Activated naive CD4-positive, alpha-beta T cell (primary cell): ENCODE results near the gene BRMS1.
"Not testable (repeated sequence)": the region's sequence is repeated elsewhere in the genome, so short reads cannot be mapped to it uniquely, and the experiment has no call there.

Experiments
- DNase-seq, 4 experiments: peaks; one replicate each; lab custom pipeline; 2025; lab: John Stamatoyannopoulos, UW

The BRMS1 gene

DNA sequence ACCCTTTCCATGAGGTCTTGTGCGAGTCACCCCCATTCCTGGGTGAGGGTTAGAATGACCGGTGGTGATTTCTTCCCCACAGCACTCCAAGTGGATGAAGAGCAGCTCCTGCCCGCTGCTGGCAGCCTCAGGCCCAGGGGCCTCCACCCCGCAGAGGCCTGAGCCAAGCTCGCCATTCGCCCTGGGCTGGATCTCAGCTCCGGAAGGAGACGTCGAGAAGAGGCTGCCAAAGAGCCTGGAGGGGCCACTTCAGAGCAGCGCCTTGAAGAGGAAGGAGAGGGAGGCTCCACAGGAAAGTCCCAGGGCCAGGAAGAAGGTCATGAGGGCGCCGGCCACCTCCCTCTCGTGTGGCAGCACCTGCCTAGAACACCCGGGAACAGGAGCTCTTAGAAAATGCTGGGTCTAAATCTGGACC is 18.3 kb upstream of the BRMS1 start:
- no peak for DNase-seq

DNA sequence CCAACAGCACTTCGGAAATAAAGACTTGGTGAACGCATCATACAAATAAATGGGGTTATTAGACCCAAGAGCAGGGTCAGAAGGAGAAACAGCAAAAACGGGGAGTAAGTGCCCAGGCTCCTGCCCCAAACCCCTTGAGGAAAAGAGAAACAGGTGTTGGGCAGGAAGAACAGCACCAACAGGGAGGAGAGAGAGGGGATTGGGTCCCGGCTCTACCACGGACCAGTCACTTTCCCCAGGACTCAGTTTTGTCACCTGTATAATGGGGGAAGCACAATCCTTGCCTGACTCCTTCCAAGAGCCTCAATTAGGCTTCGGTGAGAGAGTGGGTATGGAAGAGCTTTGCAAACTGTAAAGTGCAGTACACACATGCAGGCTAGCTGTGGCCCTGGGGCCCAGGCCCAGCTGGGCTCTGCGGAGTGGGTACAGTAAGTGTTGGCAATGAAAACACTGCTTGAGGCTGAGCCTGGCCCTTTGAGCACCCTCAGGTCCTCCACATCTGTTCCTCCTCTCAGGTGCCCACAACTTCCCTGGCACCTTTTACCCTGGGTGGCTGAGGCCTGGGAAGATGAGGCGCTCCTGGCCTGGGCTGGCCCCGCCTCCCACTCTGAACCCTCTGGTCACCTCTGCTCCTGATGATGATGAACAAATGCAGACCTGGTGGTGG is 17.7 kb upstream of the BRMS1 start:
- no peak for DNase-seq

- no peak for DNase-seq
Observed at GRCh38 chr11:66361502-66361941, 16.6 kb upstream of the BRMS1 start.

- DNase-seq: no peak
Observed at GRCh38 chr11:66360406-66361073, 15.6 kb upstream of the BRMS1 start.

DNA sequence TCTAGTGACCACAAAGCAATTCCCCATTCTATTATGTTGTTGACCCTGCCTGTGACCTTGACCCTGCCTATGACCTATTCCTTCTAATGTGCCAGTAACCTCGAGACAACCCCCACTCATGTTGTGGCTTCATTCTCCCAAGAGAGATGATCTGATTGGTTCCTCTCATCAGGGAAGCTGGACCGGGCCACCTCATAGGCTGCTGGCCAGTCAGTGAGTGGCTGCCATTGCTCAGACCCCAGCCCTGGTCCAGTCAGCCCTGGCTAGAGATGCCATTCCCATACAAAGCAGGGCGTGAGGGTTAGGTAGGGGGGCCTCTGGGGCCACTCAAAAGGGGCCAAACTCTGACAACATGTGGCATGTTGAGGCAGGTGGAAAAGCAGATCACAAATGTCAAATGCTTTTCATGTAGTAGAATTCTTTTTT is 14.8 kb upstream of the BRMS1 start:
- no peak for DNase-seq

DNA sequence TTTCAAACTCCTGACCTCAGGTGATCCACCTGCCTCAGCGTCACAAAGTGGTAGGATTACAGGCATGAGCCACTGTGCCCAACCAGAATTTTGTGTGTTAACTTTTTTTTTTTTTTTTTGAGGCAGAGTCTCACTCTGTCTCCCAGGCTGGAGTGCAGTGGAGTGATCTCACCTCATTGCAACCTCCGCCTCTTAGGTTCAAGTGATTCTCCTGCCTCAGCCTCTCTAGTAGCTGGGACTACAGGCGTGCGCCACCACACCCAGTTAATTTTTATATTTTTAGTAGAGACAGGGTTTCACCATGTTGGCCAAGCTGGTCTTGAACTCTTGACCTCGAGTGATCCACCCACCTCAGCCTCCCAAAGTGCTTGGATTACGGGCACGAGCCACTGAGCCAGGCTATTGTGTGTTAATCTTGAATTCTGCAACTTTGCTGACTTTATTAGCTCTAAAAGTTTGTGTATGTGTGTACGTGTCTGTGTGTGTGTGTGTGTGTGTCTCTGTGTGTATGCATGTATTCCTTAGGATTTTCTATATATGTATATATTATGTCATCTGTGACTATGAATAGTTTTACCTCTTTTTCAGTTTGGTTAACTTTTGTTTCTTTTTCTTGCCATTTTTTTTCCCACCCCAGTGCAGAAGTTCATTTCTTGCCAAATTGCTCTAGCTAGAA is 5.8 kb upstream of the BRMS1 start:
- DNase-seq: not testable (repeated sequence)

GRCh38 chr11:66349084-66349386 is 4.1 kb upstream of the BRMS1 start:
- no peak for DNase-seq

DNA sequence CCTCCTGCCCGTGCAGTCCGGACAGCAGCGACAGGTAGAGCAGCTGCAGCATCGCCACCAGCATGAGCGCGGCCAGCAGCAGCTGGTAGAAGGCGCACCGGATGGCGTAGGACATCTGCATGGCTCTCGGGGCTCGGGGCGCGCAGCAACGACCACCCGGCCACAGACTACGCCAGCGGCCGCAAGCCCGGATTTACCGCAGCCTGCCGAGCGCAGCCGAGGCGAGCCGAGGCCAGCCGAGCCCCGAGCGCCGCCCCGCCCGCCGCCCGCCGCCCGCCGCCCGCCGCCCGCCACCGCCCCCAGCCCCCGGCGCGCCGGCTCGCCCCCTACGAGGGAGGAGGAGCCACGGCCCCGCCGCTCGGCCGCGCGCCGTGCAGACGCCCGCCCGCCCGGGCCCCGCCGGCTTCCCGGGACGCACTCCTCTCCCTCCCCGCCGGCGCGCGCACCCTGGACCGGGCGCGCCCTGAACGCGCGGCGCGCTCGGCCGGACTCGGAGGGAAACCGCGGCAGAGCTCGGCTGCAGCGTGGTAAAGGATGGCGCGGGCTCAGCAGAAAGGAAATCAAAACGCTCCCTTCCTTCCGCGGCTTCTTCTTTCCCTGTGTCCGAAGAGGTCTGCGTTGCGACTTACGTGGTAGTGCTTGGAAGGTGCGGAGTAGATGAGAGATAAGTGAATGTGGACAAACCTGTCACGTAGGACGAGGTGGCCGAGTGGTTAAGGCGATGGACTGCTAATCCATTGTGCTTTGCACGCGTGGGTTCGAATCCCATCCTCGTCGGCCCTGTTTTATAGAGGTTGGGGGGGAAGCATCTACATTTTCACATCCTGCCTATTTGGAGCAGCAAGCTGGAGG is 2.7 kb upstream of the BRMS1 start, which contains the start of gene B4GAT1:
Gene B4GAT1 (minus strand): TSS at position 205 of the 852 bp plus-strand sequence. CDS start 84 bp downstream, at position 121.
- peak; percentile 63 to 67 (median 66) for DNase-seq

GRCh38 chr11:66346476-66347424 is 1.8 kb upstream of the BRMS1 start:
- DNase-seq: no peak

DNA sequence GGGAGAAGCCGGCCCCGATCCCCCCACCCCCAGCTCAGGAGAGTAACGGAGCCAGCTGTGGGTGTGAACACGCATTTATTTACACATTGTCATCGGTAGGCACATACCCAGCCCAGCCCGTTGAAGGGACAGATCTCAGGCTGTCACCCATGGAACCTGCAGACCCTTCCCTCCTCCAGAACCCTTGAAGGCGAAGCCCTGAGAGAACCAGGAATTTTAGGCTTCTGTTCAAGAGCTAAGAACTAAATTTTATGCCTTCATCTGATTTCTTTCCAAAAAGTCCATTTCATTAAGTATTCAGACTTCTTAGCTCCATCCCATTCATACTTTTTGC is 379 bp upstream of the BRMS1 start:
- no peak for DNase-seq

GRCh38 chr11:66343176-66343575 is 1.7 kb downstream of the BRMS1 start:
- no peak for DNase-seq

DNA sequence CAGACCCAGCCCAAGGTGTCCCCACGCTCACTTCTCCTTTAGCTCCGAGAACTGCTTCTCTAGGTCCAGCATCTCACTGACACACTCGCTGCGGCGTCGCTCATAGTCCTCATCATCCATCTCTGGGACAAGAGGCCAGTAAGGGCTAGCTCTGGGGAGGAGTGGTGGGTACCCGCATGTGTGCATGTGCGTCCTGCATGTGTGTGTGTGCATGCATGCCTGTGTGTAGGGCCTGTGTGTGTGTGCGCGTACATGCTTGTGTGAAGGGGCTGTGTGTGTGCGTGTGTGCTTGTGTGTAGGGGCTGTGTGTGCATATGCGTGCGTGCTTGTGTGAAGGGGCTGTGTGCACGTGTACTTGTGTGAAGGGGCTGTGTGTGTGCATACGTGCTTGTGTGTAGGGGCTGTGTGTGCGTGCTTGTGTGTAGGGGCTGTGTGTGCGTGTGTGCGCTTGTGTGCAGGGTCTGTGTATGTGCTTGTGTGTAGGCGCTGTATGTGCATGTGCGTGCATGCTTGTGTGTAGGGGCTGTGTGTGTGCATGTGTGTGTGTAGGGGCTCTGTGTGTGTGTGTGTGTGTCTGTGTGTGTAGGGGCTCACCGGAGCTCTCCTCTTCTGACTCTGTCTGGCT is 3.3 kb downstream of the BRMS1 start:
- DNase-seq: no peak

DNA sequence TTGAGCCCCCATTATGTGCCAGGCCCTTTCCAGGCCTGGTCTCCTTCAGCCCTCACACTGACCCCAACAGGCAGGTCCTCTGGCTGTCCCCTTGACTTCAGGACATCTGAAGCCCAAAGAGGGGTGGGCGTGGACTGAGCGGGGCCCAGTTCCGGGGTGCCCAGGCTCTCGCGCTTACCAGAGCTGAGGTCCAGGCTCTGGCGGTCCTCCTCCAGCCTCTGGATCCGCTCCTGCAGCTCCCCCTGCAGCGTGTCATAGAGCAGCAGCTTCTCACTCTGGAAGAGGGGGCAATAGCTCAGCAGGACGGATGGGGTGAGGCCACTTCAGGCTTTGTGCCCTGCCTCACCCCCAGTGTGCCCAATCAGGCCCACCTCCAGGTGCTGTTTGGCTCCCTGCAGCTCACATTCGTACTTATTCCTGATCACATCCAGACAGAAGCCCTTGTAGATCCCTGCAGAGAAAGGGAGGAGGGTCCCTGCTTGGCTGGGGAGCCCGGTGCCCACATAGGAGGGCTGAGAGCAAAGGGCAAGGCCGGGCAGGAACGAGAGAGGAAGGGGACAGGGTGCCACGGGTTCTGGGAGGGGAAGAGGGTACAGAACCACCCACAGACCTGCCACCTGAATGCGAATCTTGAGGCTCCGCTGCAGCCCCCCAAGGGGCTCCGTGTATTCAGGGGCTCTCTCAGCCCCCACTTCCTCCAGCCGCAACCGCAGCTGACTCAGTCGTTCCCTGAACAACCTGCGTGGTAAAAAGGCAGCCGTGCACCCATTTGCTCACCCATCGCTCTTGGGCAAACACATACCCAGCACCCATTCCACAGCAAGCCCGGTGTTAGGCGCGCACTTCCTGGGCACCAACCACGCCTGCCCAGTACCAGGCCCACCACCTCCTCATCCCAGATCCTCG is 4.1 kb downstream of the BRMS1 start:
- DNase-seq: no peak

DNA sequence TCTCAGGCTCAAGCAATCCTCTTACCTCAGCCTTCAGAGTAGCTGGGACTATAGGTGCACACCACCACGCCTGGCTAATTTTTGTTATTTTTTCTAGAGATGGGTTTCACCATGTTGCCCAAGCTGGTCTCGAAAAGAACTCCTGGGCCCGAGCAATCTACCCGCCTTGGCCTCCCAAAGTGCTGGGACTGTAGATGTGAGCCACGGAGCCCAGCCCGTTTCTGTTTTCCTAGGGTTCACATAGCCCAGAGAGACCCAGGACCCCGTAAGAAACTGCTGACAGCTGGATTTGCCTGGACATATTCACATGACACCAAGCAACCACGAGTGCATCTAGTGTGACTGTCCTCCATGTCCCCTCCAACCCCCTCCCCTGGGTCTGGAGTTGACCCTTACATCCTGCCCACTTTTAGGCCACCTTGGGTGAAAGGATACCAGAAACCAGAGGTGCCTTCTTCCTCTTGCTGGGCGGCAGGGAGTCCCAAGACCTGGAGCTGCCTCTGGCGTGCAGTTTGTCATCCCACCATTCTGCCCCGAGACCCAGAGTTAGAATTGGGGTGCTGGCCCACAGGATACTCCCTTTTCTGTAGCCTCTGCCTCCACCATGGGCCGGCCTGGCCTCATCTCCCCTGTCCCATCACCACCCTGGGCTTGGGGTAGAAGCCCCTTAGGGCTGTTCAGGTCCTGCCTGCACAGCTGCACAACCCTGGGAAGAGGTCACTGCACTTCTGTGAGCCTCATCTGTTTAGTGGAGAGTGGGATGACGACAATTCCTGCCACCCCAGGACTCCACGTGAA is 5.0 kb downstream of the BRMS1 start:
- DNase-seq: no peak

DNA sequence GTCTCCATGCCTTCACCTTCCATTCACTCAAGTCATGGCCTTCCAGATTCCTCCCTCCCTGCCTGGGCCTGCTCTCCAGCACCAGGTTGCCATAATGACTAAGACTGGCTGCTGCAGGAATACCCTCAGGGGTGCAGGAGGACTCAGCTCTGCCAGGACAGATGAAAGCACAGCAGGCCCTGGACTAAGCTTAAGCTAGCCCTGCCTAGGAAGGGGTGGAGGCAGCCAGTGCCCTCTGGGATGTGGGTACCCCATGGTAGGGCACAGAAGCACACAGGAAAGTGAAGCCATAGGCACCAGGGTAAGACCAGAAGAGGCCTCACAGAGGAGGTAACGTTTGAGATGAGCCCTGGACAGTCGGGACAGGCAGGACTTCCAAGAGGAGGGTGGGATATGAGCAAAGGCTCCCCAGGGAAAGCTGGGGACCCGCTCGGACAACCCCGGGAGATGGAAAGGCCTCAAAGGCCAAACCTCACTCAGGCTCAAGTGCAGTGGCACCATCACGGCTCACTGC is 5.7 kb downstream of the BRMS1 start:
- DNase-seq: no peak

DNA sequence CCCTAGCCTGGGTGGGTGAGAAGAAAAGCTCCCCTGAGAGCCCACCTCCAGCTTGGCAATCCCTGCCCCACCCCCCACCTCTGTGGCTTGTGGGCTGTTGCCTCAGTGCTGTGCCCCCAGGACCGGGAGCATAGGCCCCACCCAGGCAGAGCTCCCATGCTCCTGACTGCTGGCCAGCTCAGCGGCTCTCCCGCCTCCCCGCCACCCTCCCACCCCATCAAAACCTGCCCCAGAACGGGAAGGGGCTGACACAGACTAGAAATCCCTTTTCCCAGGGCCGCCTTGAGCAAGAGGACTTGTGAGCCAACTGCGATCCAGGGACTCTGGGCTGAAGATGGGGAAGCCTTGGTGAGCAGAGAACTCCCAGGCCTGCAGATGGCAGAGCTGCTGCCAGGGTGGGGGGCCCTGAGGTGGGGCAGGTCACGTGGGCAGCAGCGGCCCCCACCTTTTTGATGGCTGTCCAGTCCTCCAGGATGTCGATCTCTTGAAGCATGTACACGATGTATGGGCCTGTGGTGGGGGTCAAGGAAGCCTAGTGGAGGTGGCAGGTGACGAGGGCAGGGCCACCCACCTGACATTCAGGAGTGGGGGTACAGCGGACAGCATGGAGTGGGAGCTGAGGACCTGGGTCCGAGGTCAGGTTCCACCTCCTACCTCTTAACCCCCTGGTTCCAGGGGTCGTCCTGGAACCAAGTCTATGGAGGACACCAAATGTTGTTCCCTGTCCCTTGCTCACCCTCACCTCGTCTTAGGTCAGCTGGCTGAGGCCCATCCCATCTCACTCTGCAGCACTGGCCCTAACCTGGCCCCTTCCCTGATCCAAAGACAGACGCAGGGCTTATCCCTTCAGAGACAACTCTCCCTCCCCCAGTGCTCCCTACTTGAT is 6.4 kb downstream of the BRMS1 start:
- DNase-seq: no peak

DNA sequence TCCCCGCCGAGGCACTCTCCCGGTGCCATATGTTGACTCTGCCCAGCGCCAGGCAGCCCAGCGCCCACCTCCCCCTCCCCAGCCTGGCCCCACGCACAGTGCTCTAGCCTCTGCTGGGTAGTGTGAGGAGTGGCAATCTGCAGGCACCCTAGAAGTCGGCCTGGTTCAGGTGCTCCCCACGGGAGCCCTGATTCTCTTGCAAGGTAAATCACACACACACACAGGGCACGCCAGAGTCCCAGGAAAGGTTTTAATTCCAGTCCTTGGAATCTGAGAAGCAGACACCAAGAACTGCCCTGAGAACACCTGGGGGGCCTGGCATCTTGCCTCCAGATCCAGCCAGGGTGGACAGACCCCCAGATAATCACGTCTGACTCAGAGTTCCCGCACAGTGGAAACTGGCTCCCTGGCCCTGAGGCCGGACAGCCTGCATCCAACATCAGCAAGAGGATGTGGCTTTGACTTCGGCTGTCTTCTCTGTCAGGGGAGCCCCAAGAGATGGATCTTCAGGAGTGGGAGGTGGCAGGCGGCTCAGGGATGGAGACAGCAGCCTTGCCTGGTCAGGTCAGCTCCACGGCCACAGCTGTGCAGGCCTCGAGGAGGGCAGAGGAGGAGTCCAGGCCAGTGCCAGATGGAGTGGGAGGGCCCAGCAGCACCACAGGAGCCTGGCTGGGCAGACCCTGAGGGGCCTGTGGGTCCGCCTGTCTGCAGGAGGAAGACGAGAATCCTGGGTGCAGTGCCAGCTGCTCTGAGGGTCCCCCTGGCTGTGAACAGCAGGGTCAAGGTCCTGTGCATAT is 7.6 kb downstream of the BRMS1 start:
- DNase-seq: no peak
